Right lobe of liver (tissue), 4 donors: Measurements from ENCODE around the gene CEACAM18.

Experiments used
- POLR2A ChIP-seq: fragments of 450-650 bp; IDR thresholded peaks from one replicate; pipeline ENCODE4 v1.6.1; 2017; ENCODE audit warnings: antibody characterized with exemption, mild to moderate bottlenecking
- TF ChIP-seq, protein P1 (sequence below), 4 donors: fragments of 200-600 bp in 3 of 4; fragments of 450-650 bp in 1 of 4; IDR thresholded peaks; one replicate each; pipeline versions ENCODE4 v1.5.1 to v1.8.0; 2016 to 2022; ENCODE audit warnings: antibody characterized with exemption in 4 of 4, mild to moderate bottlenecking in 2 of 4
- donor health status: DM: no; HTN: no; CAD: no.
- donor health status: DM: no; HTN: no; CAD: no.
- donor health status: DM: no; HTN: yes; CAD: no.

DNA sequence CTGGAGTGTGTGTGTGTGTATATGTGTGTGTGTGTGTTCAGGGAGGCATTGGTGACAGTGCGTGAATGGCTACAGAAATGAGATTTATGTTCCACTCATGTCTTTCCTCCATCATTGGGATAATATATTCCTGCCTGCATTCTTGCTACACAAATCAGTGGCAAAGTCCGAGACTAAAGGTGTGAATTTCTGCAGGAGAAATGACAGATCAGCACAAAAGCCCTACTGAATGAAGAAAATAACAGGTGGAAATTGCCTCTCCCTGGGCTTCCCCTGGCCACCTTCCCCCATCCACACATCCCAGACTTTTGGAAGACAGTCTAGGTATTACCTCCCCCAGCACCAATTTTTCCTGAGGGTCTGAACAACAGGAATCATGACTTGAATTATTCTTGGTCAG lies 43.0 kb downstream of the CEACAM18 start:
- TF ChIP-seq, protein P1, sequence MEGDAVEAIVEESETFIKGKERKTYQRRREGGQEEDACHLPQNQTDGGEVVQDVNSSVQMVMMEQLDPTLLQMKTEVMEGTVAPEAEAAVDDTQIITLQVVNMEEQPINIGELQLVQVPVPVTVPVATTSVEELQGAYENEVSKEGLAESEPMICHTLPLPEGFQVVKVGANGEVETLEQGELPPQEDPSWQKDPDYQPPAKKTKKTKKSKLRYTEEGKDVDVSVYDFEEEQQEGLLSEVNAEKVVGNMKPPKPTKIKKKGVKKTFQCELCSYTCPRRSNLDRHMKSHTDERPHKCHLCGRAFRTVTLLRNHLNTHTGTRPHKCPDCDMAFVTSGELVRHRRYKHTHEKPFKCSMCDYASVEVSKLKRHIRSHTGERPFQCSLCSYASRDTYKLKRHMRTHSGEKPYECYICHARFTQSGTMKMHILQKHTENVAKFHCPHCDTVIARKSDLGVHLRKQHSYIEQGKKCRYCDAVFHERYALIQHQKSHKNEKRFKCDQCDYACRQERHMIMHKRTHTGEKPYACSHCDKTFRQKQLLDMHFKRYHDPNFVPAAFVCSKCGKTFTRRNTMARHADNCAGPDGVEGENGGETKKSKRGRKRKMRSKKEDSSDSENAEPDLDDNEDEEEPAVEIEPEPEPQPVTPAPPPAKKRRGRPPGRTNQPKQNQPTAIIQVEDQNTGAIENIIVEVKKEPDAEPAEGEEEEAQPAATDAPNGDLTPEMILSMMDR (IDR thresholded peaks at IDR 0.05): no peak
- no peak for TF ChIP-seq POLR2A
